HEK293T (cell line): ENCODE data around the gene ATP2C1.

Experiments used
- CTCF ChIA-PET: fragments of 350-600 bp; formaldehyde crosslinking; extraction: SDS; loops from one replicate; lab custom pipeline; 2021; ENCODE audit warnings: antibody characterized with exemption, inconsistent platforms; lab: Yijun Ruan, JAX
- POLR2A ChIA-PET: fragments of 350-600 bp; formaldehyde crosslinking; extraction: SDS; loops from one replicate; lab custom pipeline; 2020; ENCODE audit warnings: antibody characterized with exemption, inconsistent platforms; lab: Yijun Ruan, JAX
- DNase-seq: peaks from one replicate; pipeline ENCODE4 v3.0.0; 2012; ENCODE audit warnings: mixed read lengths; ENCODE audit errors: extremely low spot score
- ARNT ChIP-seq: fragments of 450-650 bp; IDR thresholded peaks from 2 replicates; pipeline ENCODE4 v1.6.1; 2017; ENCODE audit warnings: mild to moderate bottlenecking
- BHLHE40 ChIP-seq: fragments of 450-650 bp; IDR thresholded peaks from 2 replicates; pipeline ENCODE4 v1.6.1; 2016; ENCODE audit warnings: mild to moderate bottlenecking, moderate library complexity, borderline replicate concordance
- CTBP1 ChIP-seq: fragments of 450-650 bp; IDR thresholded peaks from 2 replicates; pipeline ENCODE4 v1.6.1; 2016; ENCODE audit warnings: borderline replicate concordance
- ELF4 ChIP-seq: fragments of 450-650 bp; IDR thresholded peaks from 2 replicates; pipeline ENCODE4 v1.6.1; 2017; ENCODE audit warnings: antibody characterized with exemption
- FOXA1 ChIP-seq: fragments of 450-650 bp; IDR thresholded peaks from 2 replicates; pipeline ENCODE4 v1.6.1; 2016; ENCODE audit warnings: mild to moderate bottlenecking
- FOXK2 ChIP-seq: fragments of 450-650 bp; IDR thresholded peaks from 2 replicates; pipeline ENCODE4 v1.6.1; 2016; ENCODE audit warnings: mild to moderate bottlenecking
- FOXM1 ChIP-seq: fragments of 450-650 bp; IDR thresholded peaks from 2 replicates; pipeline ENCODE4 v1.6.1; 2017; ENCODE audit warnings: mild to moderate bottlenecking, borderline replicate concordance
- HDGF ChIP-seq: fragments of 450-650 bp; IDR thresholded peaks from 2 replicates; pipeline ENCODE4 v1.6.1; 2017; ENCODE audit warnings: antibody characterized with exemption, borderline replicate concordance
- L3MBTL2 ChIP-seq: fragments of 450-650 bp; conservative IDR thresholded peaks from 2 replicates; pipeline ENCODE4 v1.6.1; 2016; ENCODE audit warnings: mild to moderate bottlenecking
- LEF1 ChIP-seq: fragments of 450-650 bp; IDR thresholded peaks from 2 replicates; pipeline ENCODE4 v1.6.1; 2017; ENCODE audit warnings: mild to moderate bottlenecking, borderline replicate concordance
- NFRKB ChIP-seq: fragments of 450-650 bp; IDR thresholded peaks from 2 replicates; pipeline ENCODE4 v1.6.1; 2016; ENCODE audit warnings: mild to moderate bottlenecking, moderate library complexity
- SP1 ChIP-seq: fragments of 450-650 bp; IDR thresholded peaks from 2 replicates; pipeline ENCODE4 v1.6.1; 2017
- SUZ12 ChIP-seq: fragments of 450-650 bp; IDR thresholded peaks from 2 replicates; pipeline ENCODE4 v1.6.1; 2016; ENCODE audit warnings: mild to moderate bottlenecking
- TARDBP ChIP-seq: fragments of 450-650 bp; IDR thresholded peaks from 2 replicates; pipeline ENCODE4 v1.6.1; 2016
- ZNF384 ChIP-seq: fragments of 450-650 bp; IDR thresholded peaks from 2 replicates; pipeline ENCODE4 v1.6.1; 2016
- TF ChIP-seq, protein P1 (sequence below): fragments of 450-650 bp; IDR thresholded peaks from 2 replicates; pipeline ENCODE4 v1.6.1; 2016

The ATP2C1 gene

DNA sequence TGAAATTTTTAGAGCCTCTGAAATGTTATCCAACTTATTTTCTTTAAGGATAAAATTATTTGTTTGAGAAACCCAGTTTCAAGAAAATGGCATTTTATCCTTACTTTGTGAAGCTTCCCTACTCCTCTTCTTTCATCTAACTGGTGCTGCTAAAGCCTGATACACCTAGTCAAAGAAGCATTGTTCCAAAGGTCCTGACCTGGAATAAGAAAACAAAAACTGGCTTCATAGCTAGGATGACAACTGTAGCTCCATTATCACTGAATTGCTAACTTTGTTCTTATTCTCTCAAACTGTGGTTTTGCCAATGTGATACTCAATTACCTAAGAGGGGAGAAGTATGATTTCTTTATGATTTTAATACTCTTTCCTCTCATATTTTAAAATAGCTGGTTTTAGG, 27.6 kb upstream of the ATP2C1 start:
- TF ChIP-seq SUZ12 (no peak), ELF4 (no peak), L3MBTL2 (no peak), FOXA1 (no peak), ARNT (no peak), CTBP1 (no peak), FOXK2 (no peak), SP1 (no peak), LEF1 (no peak), TARDBP (no peak), ZNF384 (no peak), FOXM1 (no peak), NFRKB (no peak), BHLHE40 (no peak), HDGF (no peak)
- TF ChIP-seq, protein P1, sequence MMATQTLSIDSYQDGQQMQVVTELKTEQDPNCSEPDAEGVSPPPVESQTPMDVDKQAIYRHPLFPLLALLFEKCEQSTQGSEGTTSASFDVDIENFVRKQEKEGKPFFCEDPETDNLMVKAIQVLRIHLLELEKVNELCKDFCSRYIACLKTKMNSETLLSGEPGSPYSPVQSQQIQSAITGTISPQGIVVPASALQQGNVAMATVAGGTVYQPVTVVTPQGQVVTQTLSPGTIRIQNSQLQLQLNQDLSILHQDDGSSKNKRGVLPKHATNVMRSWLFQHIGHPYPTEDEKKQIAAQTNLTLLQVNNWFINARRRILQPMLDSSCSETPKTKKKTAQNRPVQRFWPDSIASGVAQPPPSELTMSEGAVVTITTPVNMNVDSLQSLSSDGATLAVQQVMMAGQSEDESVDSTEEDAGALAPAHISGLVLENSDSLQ = no peak
- ChIA-PET CTCF (no interaction called here), POLR2A (no interaction called here)
- DNase-seq = no peak

DNA sequence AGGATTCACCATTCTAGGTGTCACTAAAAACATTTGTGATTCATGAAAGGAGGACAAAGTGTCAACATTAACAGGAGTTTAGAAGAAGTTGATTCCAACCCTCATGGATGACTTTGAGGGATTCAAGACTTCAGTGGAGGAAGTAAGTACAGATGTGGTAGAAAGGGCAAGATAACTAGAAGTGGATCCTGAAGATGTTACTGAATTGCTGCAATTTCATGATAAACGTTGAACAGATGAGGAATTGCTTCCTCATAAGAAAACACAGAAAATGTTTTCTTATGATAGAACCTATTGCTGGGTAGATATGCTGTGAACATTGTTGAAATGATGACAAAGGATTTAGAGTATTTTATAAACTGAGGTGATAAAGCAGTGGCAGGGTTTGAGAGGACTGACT, 23.5 kb upstream of the ATP2C1 start:
- CTCF ChIA-PET = no interaction called here
- DNase-seq = no peak
- POLR2A ChIA-PET = no interaction called here

DNA sequence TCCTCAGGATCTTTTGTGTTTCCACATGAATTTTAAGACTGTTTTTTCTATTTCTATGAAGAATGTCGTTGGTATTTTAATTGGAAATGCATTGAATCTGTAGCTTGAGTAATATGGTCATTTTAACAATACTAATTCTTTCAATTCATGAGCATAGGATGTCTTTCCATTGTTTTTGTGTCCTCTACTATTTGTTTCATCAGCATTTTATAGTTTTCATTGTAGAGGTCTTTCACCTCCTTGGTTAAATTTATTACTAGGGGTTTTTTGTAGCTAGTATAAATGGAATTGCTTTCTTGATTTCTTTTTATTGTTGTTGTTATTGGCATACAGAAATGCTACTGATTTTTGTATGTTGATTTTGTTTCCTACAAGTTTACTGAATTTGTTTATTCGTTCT, 17.3 kb upstream of the ATP2C1 start:
- no peak for TF ChIP-seq ARNT
- no peak for TF ChIP-seq L3MBTL2
- TF ChIP-seq FOXM1 = no peak
- no peak for TF ChIP-seq HDGF
- TF ChIP-seq SP1 = no peak
- no peak for TF ChIP-seq SUZ12
- no peak for TF ChIP-seq ZNF384
- TF ChIP-seq ELF4 = no peak
- no peak for TF ChIP-seq TARDBP
- TF ChIP-seq, protein P1 = no peak
- no peak for TF ChIP-seq FOXA1
- TF ChIP-seq FOXK2 = no peak
- no peak for TF ChIP-seq CTBP1
- TF ChIP-seq BHLHE40 = no peak
- no peak for TF ChIP-seq LEF1
- TF ChIP-seq NFRKB = no peak
- no peak for DNase-seq
- CTCF ChIA-PET = no interaction called here
- POLR2A ChIA-PET = interaction anchor here (0.6 kb wide), 1 partner anchor 25 kb away, joined by 3 read pairs; no protein-coding TSS in a partner anchor

More for the DNA sequence above, 23.5 kb upstream of the ATP2C1 start:
- TF ChIP-seq ARNT (no peak), FOXM1 (no peak), L3MBTL2 (no peak), BHLHE40 (no peak), SUZ12 (no peak), FOXK2 (no peak), NFRKB (no peak), ELF4 (no peak)
- TF ChIP-seq, protein P1 = no peak

DNA sequence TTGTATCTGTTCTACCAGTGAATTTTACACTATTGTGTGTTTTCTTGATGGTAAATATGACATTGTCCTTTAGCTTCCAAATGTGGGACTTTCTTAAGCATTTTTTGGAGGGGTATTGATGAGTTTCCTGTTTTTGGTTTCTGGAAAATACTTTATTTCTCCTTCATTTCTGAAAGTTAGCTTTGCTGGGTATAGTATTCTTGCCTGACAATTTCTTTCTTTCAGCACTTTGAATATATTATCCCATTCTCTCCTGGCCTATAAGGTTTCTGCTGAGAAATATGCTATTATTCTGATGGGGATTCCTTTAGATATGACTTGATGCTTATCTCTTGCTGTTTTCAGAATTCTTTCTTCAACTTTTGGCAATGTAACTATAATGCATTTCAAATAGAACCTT, 15.4 kb upstream of the ATP2C1 start:
- ChIA-PET POLR2A (no interaction called here), CTCF (no interaction called here)
- no peak for DNase-seq
- TF ChIP-seq ARNT = no peak
- TF ChIP-seq ELF4 = no peak
- TF ChIP-seq BHLHE40 = no peak
- no peak for TF ChIP-seq SP1
- no peak for TF ChIP-seq FOXA1

DNA sequence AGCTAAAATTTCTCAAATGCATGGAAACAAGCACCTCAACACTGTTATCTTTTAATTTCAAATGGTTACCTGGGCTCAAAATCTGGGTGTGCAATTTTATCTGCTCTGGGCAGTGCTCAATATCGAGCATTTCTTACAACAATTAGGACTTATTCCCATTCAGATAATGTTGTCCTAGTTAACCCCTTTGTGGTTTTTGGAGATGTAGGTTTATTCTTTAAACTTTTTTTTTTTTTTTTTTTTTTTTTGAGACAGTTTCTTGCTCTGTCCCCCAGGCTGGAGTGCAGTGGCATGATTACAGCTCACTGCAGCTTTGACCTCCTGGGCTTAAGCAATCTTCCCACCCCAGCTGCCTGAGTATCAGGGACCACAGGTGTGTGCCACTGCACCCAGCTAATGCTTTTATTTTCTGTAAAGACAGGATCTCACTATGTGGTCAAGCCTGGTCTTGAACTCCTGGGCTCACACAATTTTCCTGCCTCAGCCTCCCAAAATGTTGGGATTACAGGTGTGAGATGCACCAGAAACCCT, 4.4 kb upstream of the ATP2C1 start:
- DNase-seq = no peak
- TF ChIP-seq SP1 (no peak), CTBP1 (no peak), FOXA1 (no peak), L3MBTL2 (no peak), ELF4 (no peak), FOXM1 (no peak), SUZ12 (no peak), ZNF384 (no peak), TARDBP (no peak)
- TF ChIP-seq, protein P1 = no peak
- POLR2A ChIA-PET = no interaction called here
- CTCF ChIA-PET = no interaction called here

DNA sequence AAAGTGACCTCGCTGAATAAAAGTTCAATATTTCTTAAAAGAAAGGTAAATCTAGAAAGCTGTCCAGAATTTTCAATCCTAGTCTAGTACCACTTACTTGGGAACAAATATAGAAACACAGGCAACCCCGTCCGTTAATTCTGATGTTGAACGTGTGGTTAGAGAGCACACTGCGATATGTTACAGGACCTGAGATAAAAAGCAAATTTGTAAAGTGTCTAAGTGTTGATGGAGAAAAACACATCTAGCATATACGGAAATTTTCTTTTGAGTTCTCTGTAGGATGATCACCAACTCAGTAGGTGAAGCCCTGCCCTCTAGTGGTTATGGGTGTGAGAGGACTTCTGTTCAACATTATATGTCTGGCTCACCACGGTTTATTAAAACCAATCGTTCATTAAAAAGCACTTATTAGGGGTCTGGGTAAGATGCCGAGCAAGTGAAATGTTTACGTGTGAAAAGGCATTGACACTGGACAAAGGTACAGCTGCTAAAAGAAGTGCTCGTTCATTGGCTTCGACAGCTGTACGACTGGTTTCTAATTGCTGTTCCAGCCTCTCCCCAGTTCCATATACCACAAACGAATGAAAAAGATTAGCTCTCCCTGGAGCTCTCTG, 1.0 kb upstream of the ATP2C1 start:
- DNase-seq = peak; percentile 62
- ChIA-PET CTCF (interaction anchor here (0.7 to 1.3 kb wide), 6 partner anchors 18 to 660 kb away, joined by 3 to 14 read pairs (median 3); no protein-coding TSS in a partner anchor), POLR2A (interaction anchor here (0.9 to 2.8 kb wide), 11 partner anchors 22 to 488 kb away, joined by 3 to 27 read pairs (median 4); partner anchors contain the start of gene PIK3R4)
- TF ChIP-seq FOXK2 (no peak), TARDBP (no peak), BHLHE40 (no peak), ZNF384 (no peak), ARNT (no peak), FOXA1 (no peak), CTBP1 (no peak), LEF1 (no peak), ELF4 (no peak), L3MBTL2 (no peak; the same call in 1 of the 2 replicates), FOXM1 (no peak), NFRKB (no peak), SUZ12 (no peak), SP1 (no peak), HDGF (no peak)
- TF ChIP-seq, protein P1 = no peak
